Measurements from ENCODE around the gene IGFBP5. TPM values are rescaled to one million over a fixed set of nuclear protein-coding genes. Genes with fewer than 3 reads are reported as not detected.

Gene IGFBP5
- total and polyA plus RNA-seq, 4 donors, result 2.3 to 43.4 (median 14.4) TPM

DNA sequence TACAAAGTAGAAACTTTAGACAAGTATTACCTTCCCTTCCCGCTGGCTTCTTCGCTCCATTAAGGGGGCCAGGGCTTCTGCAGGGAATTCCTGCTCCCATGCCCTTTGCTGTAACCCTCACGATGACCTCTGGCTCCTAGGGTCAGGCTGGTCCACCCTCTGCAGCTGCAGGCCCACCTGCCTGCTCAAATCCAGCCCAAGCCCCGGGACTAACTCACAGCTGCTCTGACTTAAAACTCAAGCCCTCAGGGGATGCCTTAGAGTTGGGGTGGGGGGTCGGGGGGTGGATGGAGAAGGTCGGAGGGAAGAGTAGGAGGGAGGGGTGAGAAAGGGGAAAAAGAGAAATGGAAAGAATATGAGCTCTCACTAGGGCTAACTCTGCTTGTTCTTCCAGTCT is 4.9 kb downstream of the IGFBP5 start:
- DNase-seq (ENCODE audit: low spot score), result no peak
- peaks cover 0 to 13% (median 6%) of the 10 kb centered on the region in 4 donors for H3K27me3 ChIP-seq (ENCODE audit: control insufficient read depth in 4 of 4, insufficient read depth in 4 of 4, low read length in 3 of 4)
- no peak overlapping the region for H3K4me3 ChIP-seq (ENCODE audit: low read depth in 1 of 3, low read length in 3 of 3)
- H3K4me1 ChIP-seq (ENCODE audit: control insufficient read depth in 4 of 4, insufficient read depth in 4 of 4, low read length in 3 of 4), result peaks cover 12 to 29% (median 19%) of the 10 kb centered on the region in 4 donors
- no peaks in the 10 kb centered on the region for H3K9me3 ChIP-seq (ENCODE audit: control insufficient read depth in 4 of 4, low read length in 3 of 4)
- TF ChIP-seq RAD21 (IDR thresholded peaks at IDR 0.05) (no peak), RXRA (IDR thresholded peaks at IDR 0.05) (no peak), TAF1 (conservative IDR thresholded peaks at IDR 0.05) (no peak), EGR1 (IDR thresholded peaks at IDR 0.05; ENCODE audit: low read depth in 2 of 2) (no peak), NR2F2 (IDR thresholded peaks at IDR 0.05) (no peak), FOXA1 (IDR thresholded peaks at IDR 0.05) (no peak), HNF4A (conservative IDR thresholded peaks at IDR 0.05) (no peak), HNF4G (IDR thresholded peaks at IDR 0.05) (no peak), SP1 (IDR thresholded peaks at IDR 0.05) (no peak), YY1 (IDR thresholded peaks at IDR 0.05) (no peak), GABPA (IDR thresholded peaks at IDR 0.05 in 1 of 2, conservative IDR thresholded peaks at IDR 0.05 in 1 of 2) (no peak), JUND (IDR thresholded peaks at IDR 0.05) (no peak), FOXA2 (IDR thresholded peaks at IDR 0.05) (no peak)
- TF ChIP-seq, protein P1, sequence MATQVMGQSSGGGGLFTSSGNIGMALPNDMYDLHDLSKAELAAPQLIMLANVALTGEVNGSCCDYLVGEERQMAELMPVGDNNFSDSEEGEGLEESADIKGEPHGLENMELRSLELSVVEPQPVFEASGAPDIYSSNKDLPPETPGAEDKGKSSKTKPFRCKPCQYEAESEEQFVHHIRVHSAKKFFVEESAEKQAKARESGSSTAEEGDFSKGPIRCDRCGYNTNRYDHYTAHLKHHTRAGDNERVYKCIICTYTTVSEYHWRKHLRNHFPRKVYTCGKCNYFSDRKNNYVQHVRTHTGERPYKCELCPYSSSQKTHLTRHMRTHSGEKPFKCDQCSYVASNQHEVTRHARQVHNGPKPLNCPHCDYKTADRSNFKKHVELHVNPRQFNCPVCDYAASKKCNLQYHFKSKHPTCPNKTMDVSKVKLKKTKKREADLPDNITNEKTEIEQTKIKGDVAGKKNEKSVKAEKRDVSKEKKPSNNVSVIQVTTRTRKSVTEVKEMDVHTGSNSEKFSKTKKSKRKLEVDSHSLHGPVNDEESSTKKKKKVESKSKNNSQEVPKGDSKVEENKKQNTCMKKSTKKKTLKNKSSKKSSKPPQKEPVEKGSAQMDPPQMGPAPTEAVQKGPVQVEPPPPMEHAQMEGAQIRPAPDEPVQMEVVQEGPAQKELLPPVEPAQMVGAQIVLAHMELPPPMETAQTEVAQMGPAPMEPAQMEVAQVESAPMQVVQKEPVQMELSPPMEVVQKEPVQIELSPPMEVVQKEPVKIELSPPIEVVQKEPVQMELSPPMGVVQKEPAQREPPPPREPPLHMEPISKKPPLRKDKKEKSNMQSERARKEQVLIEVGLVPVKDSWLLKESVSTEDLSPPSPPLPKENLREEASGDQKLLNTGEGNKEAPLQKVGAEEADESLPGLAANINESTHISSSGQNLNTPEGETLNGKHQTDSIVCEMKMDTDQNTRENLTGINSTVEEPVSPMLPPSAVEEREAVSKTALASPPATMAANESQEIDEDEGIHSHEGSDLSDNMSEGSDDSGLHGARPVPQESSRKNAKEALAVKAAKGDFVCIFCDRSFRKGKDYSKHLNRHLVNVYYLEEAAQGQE (IDR thresholded peaks at IDR 0.05), result no peak
- TF ChIP-seq, protein P2, sequence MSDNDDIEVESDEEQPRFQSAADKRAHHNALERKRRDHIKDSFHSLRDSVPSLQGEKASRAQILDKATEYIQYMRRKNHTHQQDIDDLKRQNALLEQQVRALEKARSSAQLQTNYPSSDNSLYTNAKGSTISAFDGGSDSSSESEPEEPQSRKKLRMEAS (IDR thresholded peaks at IDR 0.05), result no peak
- TF ChIP-seq, protein P3, sequence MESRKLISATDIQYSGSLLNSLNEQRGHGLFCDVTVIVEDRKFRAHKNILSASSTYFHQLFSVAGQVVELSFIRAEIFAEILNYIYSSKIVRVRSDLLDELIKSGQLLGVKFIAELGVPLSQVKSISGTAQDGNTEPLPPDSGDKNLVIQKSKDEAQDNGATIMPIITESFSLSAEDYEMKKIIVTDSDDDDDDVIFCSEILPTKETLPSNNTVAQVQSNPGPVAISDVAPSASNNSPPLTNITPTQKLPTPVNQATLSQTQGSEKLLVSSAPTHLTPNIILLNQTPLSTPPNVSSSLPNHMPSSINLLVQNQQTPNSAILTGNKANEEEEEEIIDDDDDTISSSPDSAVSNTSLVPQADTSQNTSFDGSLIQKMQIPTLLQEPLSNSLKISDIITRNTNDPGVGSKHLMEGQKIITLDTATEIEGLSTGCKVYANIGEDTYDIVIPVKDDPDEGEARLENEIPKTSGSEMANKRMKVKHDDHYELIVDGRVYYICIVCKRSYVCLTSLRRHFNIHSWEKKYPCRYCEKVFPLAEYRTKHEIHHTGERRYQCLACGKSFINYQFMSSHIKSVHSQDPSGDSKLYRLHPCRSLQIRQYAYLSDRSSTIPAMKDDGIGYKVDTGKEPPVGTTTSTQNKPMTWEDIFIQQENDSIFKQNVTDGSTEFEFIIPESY (IDR thresholded peaks at IDR 0.05), result no peak
- TF ChIP-seq, protein P4, sequence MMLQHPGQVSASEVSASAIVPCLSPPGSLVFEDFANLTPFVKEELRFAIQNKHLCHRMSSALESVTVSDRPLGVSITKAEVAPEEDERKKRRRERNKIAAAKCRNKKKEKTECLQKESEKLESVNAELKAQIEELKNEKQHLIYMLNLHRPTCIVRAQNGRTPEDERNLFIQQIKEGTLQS (IDR thresholded peaks at IDR 0.05), result no peak
- TF ChIP-seq, protein P5, sequence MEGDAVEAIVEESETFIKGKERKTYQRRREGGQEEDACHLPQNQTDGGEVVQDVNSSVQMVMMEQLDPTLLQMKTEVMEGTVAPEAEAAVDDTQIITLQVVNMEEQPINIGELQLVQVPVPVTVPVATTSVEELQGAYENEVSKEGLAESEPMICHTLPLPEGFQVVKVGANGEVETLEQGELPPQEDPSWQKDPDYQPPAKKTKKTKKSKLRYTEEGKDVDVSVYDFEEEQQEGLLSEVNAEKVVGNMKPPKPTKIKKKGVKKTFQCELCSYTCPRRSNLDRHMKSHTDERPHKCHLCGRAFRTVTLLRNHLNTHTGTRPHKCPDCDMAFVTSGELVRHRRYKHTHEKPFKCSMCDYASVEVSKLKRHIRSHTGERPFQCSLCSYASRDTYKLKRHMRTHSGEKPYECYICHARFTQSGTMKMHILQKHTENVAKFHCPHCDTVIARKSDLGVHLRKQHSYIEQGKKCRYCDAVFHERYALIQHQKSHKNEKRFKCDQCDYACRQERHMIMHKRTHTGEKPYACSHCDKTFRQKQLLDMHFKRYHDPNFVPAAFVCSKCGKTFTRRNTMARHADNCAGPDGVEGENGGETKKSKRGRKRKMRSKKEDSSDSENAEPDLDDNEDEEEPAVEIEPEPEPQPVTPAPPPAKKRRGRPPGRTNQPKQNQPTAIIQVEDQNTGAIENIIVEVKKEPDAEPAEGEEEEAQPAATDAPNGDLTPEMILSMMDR (IDR thresholded peaks at IDR 0.05; ENCODE audit: low read depth, low read length, missing input control), result no peak
- no peaks in the 10 kb centered on the region for H3K36me3 ChIP-seq (ENCODE audit: control insufficient read depth in 4 of 4, insufficient read depth in 3 of 4, low read depth in 1 of 4, low read length in 3 of 4)
- H3K9ac ChIP-seq (ENCODE audit: low read depth in 1 of 2, low read length in 2 of 2), result no peak overlapping the region
- no peak overlapping the region for H3K27ac ChIP-seq (ENCODE audit: low read depth in 1 of 2, low read length in 2 of 2)
- WGBS, result 37% methylated on average over 6 of the region's 6 CpGs
